Nephron progenitor cell (in vitro differentiated cells): ENCODE data around the gene HMCN1.
"Not testable (repeated sequence)": the region's sequence is repeated elsewhere in the genome, so short reads cannot be mapped to it uniquely, and the experiment has no call there.

Experiments
- DNase-seq: peaks from one replicate; pipeline ENCODE4 v3.0.0; 2021
- H3K27ac Mint-ChIP-seq: 2 replicates; pipeline ENCODE4 v1.8.0; 2021; ENCODE audit warnings: mild to moderate bottlenecking, moderate library complexity, mixed read lengths
- H3K27me3 Mint-ChIP-seq: 2 replicates; pipeline ENCODE4 v1.8.0; 2021; ENCODE audit warnings: mild to moderate bottlenecking, low read depth, mixed read lengths; ENCODE audit not compliant: poor library complexity
- H3K36me3 Mint-ChIP-seq: 2 replicates; pipeline ENCODE4 v1.8.0; 2021; ENCODE audit warnings: low read depth, mixed read lengths
- H3K4me1 Mint-ChIP-seq: 2 replicates; pipeline ENCODE4 v1.8.0; 2021; ENCODE audit warnings: mixed read lengths
- H3K4me3 Mint-ChIP-seq: 2 replicates; pipeline ENCODE4 v1.8.0; 2021; ENCODE audit warnings: mild to moderate bottlenecking, moderate library complexity, mixed read lengths
- H3K9me3 Mint-ChIP-seq: 2 replicates; pipeline ENCODE4 v1.8.0; 2021; ENCODE audit warnings: mild to moderate bottlenecking, moderate library complexity, mixed read lengths
- CTCF ChIP-seq: fragments of 200-600 bp; sonication (generic); IDR thresholded peaks from 2 replicates; pipeline ENCODE4 v1.5.0; 2021; ENCODE audit warnings: antibody characterized with exemption

HMCN1 gene

GRCh38 chr1:185774394-185774793, 40.2 kb downstream of the HMCN1 start:
- Mint-ChIP-seq H3K4me1 (peaks cover 38% of the 10 kb centered on the region), H3K27me3 (no peaks in the 10 kb centered on the region), H3K9me3 (peaks cover 11% of the 10 kb centered on the region), H3K4me3 (no peak overlapping the region), H3K27ac (peak overlapping the region; percentile 13), H3K36me3 (peaks cover 38% of the 10 kb centered on the region)
- TF ChIP-seq CTCF = no peak
- no peak for DNase-seq

GRCh38 chr1:185775501-185775900, 41.3 kb downstream of the HMCN1 start:
- H3K4me1 Mint-ChIP-seq = peaks cover 30% of the 10 kb centered on the region
- peaks cover 44% of the 10 kb centered on the region for H3K36me3 Mint-ChIP-seq
- H3K27ac Mint-ChIP-seq = peak overlapping the region; percentile 25
- no peaks in the 10 kb centered on the region for H3K27me3 Mint-ChIP-seq
- no peak overlapping the region for H3K4me3 Mint-ChIP-seq
- TF ChIP-seq CTCF = no peak
- H3K9me3 Mint-ChIP-seq = peaks cover 21% of the 10 kb centered on the region
- no peak for DNase-seq

GRCh38 chr1:185776522-185776921, 42.3 kb downstream of the HMCN1 start:
- no peak for DNase-seq
- Mint-ChIP-seq H3K27ac (no peak overlapping the region), H3K4me3 (no peak overlapping the region), H3K9me3 (peaks cover 32% of the 10 kb centered on the region), H3K27me3 (no peaks in the 10 kb centered on the region), H3K36me3 (peaks cover 52% of the 10 kb centered on the region), H3K4me1 (peaks cover 30% of the 10 kb centered on the region)
- no peak for TF ChIP-seq CTCF

- Mint-ChIP-seq H3K9me3 (peaks cover 55% of the 10 kb centered on the region), H3K36me3 (peaks cover 63% of the 10 kb centered on the region), H3K4me1 (peaks cover 29% of the 10 kb centered on the region)
- H3K4me3 Mint-ChIP-seq, H3K27me3 Mint-ChIP-seq, DNase-seq, H3K27ac Mint-ChIP-seq: not testable (repeated sequence)
Measured at GRCh38 chr1:185783860-185784259, 49.7 kb downstream of the HMCN1 start.

GRCh38 chr1:185785586-185785985, 51.4 kb downstream of the HMCN1 start:
- H3K27ac Mint-ChIP-seq = no peak overlapping the region

GRCh38 chr1:185786524-185786923, 52.3 kb downstream of the HMCN1 start:
- DNase-seq = no peak
- Mint-ChIP-seq H3K9me3 (peaks cover 29% of the 10 kb centered on the region), H3K4me3 (no peak overlapping the region), H3K4me1 (peaks cover 45% of the 10 kb centered on the region), H3K27me3 (no peaks in the 10 kb centered on the region), H3K36me3 (peaks cover 44% of the 10 kb centered on the region), H3K27ac (no peak overlapping the region)
- no peak for TF ChIP-seq CTCF

More at GRCh38 chr1:185785586-185785985, 51.4 kb downstream of the HMCN1 start:
- no peaks in the 10 kb centered on the region for H3K27me3 Mint-ChIP-seq
- no peak overlapping the region for H3K4me3 Mint-ChIP-seq
- peaks cover 51% of the 10 kb centered on the region for H3K36me3 Mint-ChIP-seq
- H3K4me1 Mint-ChIP-seq = peaks cover 45% of the 10 kb centered on the region
- H3K9me3 Mint-ChIP-seq = peaks cover 38% of the 10 kb centered on the region
- TF ChIP-seq CTCF = no peak
- DNase-seq = no peak
